Posterior cingulate gyrus (tissue), 11 donors: ENCODE data around the gene ARHGEF17.

Experiments used
- DNase-seq, 10 donors: peaks; one replicate each; pipeline versions ENCODE4 v3.0.0 to v3.0.0-alpha.2; 2020 to 2021; ENCODE audit warnings: mixed read lengths in 3 of 10
- intact Hi-C: fragments of 100-400 bp; cut with DNase I; formaldehyde crosslinking; loops from one replicate; pipeline ENCODE4 v1.15.1; 2023

The ARHGEF17 gene

DNA sequence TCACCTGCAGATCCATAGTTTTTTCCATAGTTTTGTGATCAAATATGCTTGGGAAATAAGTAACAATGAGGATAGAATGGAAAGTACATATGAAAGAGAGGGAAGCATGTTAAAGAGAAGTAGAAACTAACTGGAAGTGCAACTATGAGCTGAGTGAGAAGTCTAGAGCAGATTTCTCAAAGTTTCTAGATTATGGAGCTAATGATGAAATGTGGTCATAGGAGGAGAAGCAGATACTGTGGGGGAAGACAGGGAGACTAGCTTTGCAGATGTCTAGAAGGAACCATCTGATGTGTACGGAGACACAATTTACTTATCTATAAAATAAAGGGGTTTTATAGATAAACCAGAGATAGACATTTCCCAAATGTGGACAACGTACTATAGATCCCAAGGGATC is 105.2 kb downstream of the ARHGEF17 start:
- DNase-seq: no peak
- intact Hi-C loops: no loop called here

DNA sequence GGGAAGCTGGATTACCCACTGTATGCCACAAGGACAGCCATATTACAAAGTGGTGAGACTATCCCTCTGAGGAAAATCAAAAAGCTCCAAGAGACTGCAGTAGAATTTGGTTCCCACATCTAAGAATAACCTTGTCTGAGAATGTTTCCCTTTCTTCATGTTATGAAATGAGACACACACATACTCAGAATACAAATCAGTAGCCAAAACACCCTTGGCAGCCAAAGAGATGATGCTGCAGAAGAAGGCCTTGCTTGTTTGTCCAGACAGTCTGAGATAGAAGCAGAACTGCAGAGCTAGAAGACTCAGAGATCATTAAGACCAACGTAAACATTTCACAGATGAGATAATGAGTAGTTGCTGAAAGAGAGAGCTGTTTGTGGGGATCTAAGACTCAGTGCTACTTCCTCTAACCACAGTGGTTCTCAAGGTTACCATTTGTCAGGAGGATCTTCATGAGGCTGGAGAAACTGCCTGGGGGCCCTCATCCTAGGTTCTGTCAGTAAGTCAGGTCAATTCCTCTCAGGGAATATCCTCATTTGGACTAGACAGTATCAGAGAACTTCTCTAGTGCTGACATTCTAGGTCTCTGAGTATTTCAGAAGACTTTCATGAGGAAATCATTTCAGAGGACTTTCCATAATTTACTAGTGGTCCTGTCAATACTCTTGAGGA is 107.0 kb downstream of the ARHGEF17 start:
- peak in 1 of 10 donors; percentile 72 for DNase-seq
- intact Hi-C loops: no loop called here

DNA sequence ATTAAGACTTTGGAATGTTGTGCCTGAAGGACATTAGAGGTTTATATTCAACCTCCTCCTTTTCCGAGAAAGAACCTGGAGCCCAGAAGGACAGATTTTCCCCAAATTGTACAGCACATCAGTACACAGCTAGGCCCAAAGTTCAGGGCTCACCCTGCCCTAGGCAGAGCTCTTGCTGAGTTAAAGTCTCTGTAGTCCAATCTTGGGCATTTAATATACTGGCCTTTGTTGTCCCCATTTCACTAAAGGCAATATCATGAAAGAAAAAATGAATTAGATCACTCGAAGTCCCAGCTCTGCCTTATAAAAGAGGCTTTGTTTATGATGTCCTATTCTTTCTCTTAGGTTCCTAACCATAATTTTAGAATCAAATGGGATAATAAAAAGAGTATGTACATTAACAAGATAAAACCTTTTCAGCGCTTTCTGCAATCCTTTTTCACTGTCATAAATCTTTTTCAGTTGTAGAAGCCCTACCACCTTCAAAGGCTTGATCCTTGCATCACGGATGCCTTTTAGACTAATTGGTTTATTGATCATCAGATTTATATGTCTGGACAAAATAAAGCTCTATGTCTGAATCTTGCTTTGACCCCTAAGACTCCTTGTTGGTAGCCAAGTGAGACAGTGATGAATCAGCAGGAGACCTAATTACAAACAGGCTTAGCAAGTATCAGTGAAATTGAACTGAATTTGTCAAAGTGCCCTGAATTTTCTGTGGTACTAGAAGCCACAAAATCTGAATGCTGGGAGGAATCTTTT is 108.0 kb downstream of the ARHGEF17 start:
- peak in 1 of 10 donors; percentile 44 for DNase-seq
- intact Hi-C loops: no loop called here

DNA sequence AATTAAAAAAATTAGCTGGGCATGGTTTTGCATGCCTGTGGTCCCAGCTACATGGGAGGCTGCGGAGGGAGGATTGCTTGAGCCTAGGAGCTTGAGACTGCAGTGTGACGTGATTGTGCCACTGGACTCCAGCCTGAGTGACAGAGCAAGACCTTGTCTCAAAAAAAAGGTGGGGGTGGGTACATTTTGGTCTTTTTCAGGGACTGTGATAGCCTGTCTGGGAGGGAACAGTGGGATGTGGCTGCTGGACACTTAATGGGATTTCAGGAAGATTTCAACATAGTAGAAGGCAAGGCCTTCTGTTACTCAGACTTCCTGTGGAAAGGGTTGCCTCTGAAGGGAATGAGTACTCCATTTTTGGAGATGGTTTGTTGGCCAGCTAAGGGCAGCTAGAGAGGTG is 108.7 kb downstream of the ARHGEF17 start:
- intact Hi-C loops: no loop called here
- DNase-seq: no peak
